ENCODE results near the gene HPDL. TPM values are rescaled to one million over a fixed set of nuclear protein-coding genes. Genes with fewer than 3 reads are reported as not detected.

HPDL gene
- total and polyA plus RNA-seq, 2 of the 8 experiments (the other 6 are each of a cell fraction or from before 2014, with no cell fraction given): 58.5 to 62.7 TPM

DNA sequence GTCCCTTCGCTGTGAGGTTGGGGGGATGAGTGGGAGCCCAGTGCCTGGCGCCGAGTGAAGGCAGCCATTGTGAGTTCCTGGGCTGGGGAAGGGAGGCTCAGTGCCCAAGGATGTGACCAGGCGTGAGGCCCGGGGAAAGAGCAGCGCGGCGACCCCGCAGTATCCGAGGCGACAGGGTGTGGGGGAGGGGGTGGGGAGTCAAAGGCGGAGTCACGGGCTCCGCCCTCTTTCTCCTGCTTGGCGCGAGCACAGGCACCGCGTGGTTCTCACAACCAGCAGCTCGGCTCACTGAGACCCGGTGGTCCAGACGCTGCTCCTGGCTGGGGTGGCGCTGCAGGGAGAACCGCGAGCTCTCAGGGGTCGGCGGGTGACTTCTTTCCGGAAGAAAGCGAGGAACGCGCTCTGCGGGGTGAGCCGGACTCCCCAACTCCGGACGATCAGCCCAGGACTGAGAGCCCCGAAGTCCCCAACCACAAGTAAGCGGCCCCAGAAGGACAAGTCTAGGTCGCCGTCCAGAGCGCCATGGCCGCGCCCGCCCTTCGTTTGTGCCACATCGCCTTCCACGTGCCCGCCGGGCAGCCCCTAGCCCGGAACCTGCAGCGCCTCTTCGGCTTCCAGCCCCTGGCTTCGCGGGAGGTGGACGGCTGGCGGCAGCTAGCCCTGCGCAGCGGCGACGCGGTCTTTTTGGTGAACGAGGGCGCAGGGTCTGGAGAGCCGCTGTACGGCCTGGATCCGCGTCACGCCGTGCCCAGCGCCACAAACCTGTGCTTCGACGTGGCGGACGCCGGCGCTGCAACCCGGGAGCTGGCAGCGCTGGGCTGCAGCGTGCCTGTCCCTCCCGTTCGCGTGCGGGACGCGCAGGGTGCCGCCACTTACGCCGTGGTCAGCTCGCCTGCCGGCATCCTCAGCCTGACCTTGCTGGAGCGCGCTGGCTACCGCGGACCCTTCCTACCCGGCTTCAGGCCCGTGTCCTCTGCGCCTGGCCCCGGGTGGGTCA lies at the start of gene HPDL (continued):
- no peak for TF ChIP-seq CHD1 (IDR thresholded peaks at IDR 0.05; ENCODE audit: low read depth, low read length)
- TF ChIP-seq SIRT6 (IDR thresholded peaks at IDR 0.05; ENCODE audit: low read length): no peak
- peak; percentile 99 for TF ChIP-seq TAF1 (IDR thresholded peaks at IDR 0.05; ENCODE audit: low read depth, low read length)
- TF ChIP-seq ASH2L (IDR thresholded peaks at IDR 0.05; ENCODE audit: low read length): peak; percentile 83
- TF ChIP-seq TBP (IDR thresholded peaks at IDR 0.05; ENCODE audit: low read depth, low read length): peak; percentile 94
- no peak for TF ChIP-seq NRF1 (IDR thresholded peaks at IDR 0.05; ENCODE audit: low read depth, low read length)
- TF ChIP-seq BACH1 (IDR thresholded peaks at IDR 0.05; ENCODE audit: low read length): no peak
- no peak for TF ChIP-seq SUZ12 (IDR thresholded peaks at IDR 0.05; ENCODE audit: low read length)
- TF ChIP-seq POLR2A (IDR thresholded peaks at IDR 0.05; ENCODE audit: control extremely low read depth in 1 of 2, low read depth in 2 of 2, low read length in 2 of 2): peak; percentile 77 to 100
- no peak for TF ChIP-seq CBX8 (IDR thresholded peaks at IDR 0.05; ENCODE audit: borderline replicate concordance, low read depth, low read length)
- TF ChIP-seq SIN3A (conservative IDR thresholded peaks at IDR 0.05 in 1 of 2, IDR thresholded peaks at IDR 0.05 in 1 of 2; ENCODE audit: low read depth in 1 of 2, low read length in 2 of 2): peak; percentile 75 to 92; a peak in 3 of 4 replicates
- TF ChIP-seq SP4 (IDR thresholded peaks at IDR 0.05; ENCODE audit: low read length): no peak
- TF ChIP-seq YY1 (IDR thresholded peaks at IDR 0.05; ENCODE audit: low read depth, low read length): peak; percentile 84
- no peak for TF ChIP-seq BCL11A (IDR thresholded peaks at IDR 0.05; ENCODE audit: low read depth in 2 of 2, low read length in 2 of 2)
- no peak for TF ChIP-seq MAFK (IDR thresholded peaks at IDR 0.05; ENCODE audit: low read depth, low read length)
- peak; percentile 45; the same call in 1 of the 2 replicates for TF ChIP-seq RBBP5 (IDR thresholded peaks at IDR 0.05; ENCODE audit: borderline replicate concordance, low read depth, low read length)
- no peak for TF ChIP-seq FOSL1 (IDR thresholded peaks at IDR 0.05; ENCODE audit: insufficient read depth, low read depth, low read length)
- TF ChIP-seq SAP30 (IDR thresholded peaks at IDR 0.05; ENCODE audit: insufficient read depth, insufficient replicate concordance, low read length): no peak
- TF ChIP-seq TAF7 (optimal IDR thresholded peaks at IDR 0.05; ENCODE audit: borderline replicate concordance, low read depth, low read length): peak; percentile 96
- TF ChIP-seq CHD2 (IDR thresholded peaks at IDR 0.05; ENCODE audit: low read length): peak; percentile 65
- TF ChIP-seq ZNF274 (IDR thresholded peaks at IDR 0.05; ENCODE audit: borderline replicate concordance, extremely low read depth, low read length): no peak
- no peak for TF ChIP-seq POU5F1 (IDR thresholded peaks at IDR 0.05; ENCODE audit: low read depth, low read length)
- peak in 1 of 2 experiments; percentile 15; a peak in 1 of 3 replicates for TF ChIP-seq EP300 (IDR thresholded peaks at IDR 0.05; ENCODE audit: borderline replicate concordance in 1 of 2, low read depth in 2 of 2, low read length in 2 of 2)
- TF ChIP-seq GABPA (IDR thresholded peaks at IDR 0.05; ENCODE audit: borderline replicate concordance, insufficient read depth, low read length): peak; percentile 49; the same call in 1 of the 2 replicates
- no peak for TF ChIP-seq TEAD4 (IDR thresholded peaks at IDR 0.05; ENCODE audit: low read depth, low read length)

All from H1 (cell line).